ENCODE results near the gene PPM1H.

DNA sequence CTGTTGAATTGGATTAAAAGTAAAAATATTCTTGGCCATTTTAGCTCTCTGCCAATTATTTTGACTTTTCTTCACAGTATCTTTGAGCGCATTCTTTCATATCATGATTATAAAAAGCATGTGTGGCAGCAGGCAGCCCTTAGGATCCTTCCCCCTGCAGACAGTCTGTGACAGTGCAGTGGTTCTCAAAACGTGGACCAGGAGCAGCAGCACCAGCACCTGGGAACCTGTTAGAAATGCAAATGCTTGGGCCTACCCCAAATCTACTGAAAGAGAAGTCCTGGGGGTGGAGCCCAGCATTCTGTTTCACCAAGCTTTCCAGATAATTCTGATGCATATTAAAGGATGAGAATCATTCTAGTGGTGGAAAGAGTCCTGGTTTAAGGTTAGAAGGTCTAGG is 312.8 kb downstream of the PPM1H start:
- TF ChIP-seq CTCF (IDR thresholded peaks at IDR 0.05) (no peak), POLR2A (IDR thresholded peaks at IDR 0.05) (no peak)
